NCI-H526 treated with DMSO at 0.1 percent for 48 hours (cell line): Measurements from ENCODE around the gene AFF3.
"Not testable (repeated sequence)": the region's sequence is repeated elsewhere in the genome, so short reads cannot be mapped to it uniquely, and the experiment has no call there.

Source experiments
- DNase-seq: peaks from one replicate; lab custom pipeline; 2025; lab: John Stamatoyannopoulos, UW

Gene AFF3, protein sequence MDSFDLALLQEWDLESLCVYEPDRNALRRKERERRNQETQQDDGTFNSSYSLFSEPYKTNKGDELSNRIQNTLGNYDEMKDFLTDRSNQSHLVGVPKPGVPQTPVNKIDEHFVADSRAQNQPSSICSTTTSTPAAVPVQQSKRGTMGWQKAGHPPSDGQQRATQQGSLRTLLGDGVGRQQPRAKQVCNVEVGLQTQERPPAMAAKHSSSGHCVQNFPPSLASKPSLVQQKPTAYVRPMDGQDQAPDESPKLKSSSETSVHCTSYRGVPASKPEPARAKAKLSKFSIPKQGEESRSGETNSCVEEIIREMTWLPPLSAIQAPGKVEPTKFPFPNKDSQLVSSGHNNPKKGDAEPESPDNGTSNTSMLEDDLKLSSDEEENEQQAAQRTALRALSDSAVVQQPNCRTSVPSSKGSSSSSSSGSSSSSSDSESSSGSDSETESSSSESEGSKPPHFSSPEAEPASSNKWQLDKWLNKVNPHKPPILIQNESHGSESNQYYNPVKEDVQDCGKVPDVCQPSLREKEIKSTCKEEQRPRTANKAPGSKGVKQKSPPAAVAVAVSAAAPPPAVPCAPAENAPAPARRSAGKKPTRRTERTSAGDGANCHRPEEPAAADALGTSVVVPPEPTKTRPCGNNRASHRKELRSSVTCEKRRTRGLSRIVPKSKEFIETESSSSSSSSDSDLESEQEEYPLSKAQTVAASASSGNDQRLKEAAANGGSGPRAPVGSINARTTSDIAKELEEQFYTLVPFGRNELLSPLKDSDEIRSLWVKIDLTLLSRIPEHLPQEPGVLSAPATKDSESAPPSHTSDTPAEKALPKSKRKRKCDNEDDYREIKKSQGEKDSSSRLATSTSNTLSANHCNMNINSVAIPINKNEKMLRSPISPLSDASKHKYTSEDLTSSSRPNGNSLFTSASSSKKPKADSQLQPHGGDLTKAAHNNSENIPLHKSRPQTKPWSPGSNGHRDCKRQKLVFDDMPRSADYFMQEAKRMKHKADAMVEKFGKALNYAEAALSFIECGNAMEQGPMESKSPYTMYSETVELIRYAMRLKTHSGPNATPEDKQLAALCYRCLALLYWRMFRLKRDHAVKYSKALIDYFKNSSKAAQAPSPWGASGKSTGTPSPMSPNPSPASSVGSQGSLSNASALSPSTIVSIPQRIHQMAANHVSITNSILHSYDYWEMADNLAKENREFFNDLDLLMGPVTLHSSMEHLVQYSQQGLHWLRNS (N-terminal part only)

DNA sequence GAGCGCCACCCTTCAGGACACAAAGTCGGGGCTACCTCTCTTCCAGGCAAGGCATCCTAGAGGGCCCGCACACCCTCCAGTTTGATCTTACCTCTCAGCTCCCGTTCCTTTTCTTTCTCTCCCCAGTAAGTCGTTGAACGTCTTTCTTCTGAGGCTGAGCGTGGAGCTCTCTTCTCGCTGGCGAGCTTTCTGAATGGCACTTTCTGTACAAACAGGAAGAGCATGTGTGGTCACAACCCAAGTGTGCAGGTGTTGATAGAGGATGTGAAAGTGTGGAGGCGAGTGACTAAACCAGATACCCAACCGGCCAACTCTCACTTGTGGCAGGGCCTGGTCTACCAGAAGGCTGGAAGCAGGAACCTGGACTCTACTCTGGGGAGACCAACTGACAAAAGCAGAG is at the start of gene AFF3:
Gene AFF3, minus strand, starts transcription at position 198 of the 400 bp plus-strand sequence. CDS start 38,136 bp downstream, outside the sequence.
- no peak for DNase-seq

DNA sequence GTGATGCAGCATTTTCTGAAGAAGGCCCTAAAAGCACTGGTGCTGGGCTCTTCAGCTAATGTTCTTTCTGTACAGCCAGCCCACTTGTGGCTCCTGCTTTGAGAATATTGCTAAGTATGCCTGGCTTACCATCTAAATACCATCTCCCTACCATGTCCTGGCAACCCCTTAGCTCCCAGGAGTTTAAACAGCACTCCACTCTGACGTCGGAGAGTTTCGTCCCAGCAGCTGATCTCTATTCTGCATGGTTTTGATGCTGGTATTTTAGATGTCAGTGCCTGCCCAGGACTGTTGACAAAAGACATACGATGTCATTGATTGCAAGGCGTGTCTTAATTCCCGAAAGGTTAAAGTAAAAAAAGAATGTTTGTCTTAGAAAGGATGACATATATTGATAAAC is 47.0 kb upstream of the AFF3 start:
- no peak for DNase-seq

DNA sequence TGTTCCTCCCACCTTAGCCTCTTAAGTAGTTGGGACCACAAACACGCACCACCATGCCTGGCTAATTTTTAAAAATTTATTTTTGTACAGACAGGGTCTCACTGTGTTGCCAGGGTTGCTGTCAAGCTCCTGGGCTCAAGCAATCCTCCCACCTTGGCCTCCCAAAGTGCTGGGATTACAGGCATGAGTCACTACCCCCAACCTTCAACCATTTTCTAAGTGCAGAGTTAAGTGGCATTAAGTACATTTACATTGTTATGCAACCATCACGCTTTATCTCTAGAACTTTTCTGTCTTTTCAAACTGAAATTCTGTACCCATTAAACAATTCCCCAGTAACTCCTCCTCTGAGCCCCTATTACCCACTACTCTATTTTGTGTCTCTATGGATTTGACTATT is 45.9 kb upstream of the AFF3 start:
- no peak for DNase-seq

DNA sequence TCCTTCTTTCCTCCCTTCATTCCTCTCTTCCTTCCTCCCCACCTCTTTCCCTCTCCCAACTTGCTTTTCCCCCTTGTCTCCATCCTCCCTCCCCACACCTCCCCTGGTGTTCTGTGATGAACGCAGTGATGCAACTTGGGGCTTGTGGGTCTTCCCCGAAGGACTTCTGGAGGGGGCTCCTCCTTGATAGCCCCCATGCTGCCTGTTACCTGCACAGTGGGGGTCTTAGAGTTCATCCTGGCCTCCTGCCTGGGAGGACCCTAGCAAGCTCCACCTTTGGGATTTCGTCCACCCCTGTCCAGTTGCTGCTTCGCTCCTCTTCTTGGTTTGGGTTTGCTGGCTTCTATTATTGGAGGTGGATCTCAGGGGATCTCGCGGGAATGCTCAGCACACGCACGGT is 43.7 kb upstream of the AFF3 start:
- DNase-seq = no peak

DNA sequence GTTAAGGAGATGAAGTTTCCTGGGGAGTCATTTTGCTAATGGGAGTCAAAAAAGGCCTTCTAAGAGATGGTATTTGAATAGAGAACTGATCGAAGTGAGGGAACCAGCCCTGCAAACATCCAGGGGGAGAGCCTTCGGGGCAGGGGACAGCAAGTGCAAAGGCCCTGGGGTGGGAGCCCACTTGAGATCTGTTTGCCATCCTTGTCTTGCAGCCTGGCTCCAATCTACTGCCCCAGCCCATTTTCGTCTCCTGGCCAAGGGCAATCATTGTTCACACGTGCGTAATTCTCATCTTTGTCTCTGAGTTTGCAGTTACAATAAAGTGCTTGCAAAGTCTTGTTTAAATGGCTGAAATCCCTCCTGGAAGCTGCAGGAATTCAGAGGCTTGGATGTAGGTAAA is 43.1 kb upstream of the AFF3 start:
- no peak for DNase-seq

DNA sequence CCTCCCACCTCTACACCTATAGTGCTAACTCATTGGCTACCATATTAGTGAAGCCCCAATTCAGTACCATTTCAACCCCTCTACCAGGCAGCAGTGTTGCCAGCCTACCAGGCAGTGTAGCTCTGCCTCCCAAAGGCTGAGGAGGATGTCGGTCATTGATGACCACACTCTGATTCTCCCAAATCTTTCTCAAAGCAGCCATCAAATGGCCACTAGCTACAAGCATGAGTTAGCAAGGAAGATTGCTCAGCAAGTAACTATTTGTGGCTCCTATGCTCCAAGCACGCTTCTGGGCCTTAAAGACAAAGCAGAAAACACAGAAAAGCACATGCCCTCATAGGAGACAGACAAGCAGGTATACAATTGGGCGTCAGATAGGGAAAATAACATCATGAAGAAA is 42.7 kb upstream of the AFF3 start:
- DNase-seq = no peak

DNA sequence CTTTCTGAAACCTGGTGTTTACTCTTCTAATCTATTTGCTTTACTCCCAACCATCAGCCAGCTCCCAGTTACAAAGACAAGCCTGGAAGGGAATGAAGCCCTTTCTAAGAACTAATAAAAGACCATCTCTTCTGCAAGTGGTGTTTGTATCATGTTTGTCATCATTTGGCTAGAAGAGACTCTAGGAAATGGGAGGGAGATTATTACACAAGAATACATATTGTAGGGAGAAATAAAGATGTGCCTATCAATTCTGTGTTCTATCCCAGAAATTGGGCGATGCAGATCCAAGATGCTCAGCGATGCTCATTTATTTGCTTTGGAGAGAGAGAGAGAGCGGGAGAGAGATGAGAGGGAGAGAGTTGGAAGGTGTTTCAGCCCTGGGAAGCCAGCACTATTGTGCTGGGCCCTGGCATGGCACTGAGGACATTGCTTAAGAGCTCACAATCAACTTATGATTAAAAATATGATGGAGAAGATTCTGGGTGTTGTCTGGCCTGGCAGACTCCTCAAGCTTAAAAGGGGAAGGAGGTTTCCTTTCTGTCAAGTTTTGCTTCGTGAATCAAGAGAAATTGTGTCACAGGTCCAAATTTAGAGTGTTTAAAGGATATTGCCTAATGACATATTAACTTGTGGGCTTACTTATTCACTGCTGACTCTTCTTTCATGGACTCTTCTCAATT is 41.8 kb upstream of the AFF3 start:
- no peak for DNase-seq

DNA sequence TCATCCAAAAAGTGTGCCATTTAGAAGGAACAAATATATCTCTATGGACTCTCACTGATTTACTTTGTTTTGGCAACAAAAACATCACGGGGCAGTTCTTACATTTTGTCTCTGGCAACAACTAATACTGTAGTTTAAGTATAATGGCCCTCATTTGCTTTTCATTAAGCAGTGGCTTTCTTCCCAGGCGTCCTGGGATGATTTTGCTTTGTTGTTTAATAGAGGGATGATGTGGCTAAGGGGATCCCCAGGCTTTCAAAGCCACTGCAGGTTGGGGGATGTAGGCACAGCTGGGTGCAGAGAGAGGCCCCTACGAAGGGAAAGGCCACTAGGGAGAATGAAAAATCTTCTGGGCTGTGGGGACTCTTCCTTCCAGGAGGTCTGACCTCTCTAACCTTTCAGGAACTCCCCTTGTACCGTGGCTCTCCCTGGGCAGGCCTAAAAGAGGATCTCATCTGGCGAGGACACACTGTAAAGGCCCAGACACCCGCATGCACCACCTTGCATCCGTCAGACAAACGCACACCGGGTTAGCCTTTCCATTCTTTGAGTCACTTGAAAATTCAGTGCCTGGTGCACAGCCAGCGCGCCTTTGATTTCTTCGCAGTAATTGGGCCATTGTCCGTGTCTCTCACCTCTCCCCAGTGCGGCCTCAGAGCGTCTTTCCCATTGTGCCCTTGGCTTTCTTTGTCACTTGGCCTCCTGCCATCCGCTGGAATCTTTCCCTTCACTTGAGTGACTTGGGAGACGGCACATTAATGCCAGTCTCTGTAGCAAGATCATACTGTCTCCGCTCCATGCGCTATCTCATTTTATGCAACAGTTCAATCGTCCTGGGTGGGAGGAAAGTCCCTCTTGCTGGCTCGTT is 40.3 kb upstream of the AFF3 start:
- no peak for DNase-seq

DNA sequence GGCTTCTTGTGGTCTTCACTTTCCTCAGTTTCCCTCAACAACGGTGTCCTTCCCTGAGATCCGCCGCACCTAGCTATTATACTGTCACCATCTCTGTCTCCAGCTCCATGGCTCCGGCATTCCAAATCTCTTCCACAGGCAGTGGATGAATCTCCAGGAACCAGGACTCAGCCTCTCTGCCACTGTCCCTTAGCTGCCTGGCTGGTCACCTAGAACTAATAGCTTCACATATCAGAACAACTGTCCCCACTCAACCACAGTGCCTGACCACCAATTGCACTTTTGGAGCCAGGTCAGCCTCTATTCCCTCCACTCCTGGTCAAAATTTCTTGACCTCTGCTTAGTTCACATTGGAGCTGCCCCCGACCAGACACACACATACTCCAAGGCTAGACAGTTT is 38.1 kb upstream of the AFF3 start:
- no peak for DNase-seq

DNA sequence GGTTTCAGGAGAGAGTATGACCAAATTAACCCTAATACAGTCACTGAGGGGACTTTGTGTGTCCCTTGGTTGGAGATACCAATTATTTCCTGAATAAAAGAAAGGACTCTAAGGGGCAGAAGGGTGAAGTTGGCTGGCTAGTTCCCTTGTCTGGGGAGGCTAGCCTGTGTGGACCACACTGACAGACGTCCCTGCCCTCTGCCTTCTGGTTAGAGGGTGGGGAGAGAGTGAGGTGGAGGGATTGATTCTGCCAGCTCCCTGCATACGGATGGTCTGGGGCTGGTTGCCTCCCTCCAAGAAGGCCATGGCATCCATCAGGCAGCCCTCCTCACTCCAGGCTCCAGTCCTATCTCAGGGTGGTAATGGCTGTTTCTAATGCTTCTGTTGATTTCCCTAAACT is 37.4 kb upstream of the AFF3 start:
- no peak for DNase-seq

DNA sequence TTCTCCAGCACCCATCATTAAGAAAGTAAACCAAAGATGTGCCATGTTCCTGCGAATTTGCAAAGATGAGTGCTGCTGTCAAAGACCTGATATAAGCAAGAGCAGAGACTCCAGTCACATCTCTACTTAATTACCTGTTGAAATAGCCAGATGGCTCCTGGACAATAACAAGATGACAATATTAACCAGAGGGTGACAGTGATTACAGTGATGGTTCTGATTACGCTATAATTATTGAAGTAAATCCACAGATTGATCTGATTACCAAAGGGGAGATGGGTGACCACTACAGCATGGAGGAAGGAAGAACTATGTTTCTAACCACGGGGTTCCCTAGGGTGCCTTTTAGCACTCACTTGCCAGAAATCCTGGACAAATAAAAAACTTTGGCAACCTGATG is 36.5 kb upstream of the AFF3 start:
- DNase-seq = no peak

DNA sequence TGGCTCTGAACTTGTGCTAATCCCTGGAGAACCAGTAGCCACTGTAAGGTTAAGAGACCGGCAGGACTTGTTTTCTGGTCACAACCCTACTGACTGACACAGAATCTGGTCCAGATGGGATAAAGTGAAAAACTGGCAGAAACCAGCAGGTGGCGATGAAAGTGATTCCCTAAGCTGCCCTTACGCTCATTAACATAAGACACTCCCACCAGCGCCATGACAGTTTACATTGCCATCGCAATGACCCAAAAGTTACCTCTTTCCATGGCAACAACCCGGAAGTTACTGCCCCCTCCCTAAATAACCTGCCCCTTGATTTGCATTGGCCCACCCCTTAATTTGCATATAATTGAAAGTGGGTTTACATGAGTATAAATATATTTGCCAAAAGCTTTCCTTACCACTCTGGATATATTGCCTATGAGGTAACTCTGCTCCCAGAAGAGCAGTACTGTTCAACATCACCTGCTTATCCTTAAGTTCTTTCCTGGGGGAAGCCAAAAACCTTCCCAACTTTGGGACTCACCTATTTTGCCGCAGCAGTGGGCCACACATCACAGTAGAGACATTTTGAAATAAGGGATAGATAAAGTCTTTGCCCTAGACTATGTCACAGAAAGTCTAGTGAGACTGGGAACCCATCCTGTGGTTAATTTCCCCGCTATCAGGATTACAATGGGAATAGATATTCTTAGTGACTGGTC is 35.8 kb upstream of the AFF3 start:
- DNase-seq = peak; percentile 13

DNA sequence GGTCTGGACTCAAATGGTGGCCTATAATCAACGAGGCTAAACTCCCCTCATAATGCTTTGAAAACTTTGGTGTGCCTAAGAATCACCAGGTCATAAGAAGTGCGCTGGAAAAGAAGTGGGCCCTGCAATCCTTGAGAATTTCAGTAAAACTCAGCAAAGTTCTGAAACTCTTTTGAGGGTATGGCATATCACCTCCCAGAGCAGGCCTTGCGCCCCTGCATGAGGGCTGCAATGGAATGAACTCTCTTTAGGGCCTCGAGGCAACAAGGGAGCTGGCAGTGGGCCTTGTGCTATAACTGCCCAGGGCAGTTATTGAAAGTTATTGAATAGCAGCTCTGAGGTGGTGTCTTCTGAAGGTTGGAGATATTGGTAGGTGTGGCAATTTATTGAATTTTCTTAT is 34.5 kb upstream of the AFF3 start:
- DNase-seq = no peak

DNA sequence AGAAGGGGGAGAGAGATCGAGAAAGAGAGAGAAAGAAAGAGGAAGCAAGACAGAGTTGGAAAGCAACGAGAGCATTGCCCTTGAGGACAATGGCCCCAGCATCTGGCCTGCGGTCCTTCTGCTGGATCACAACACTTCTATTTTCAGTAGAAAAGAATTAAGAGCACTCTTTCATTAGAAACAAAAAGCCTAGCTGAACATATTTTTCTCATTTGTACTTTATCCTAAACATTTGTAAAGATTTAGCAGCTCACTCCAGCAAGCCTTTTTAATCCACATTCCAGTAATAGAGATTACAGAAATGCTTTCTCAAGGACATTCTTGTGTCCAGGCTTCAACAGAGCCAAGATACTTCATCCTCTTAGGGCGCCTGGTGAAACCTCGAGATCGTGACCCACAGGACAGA is 31.6 kb upstream of the AFF3 start:
- no peak for DNase-seq

DNA sequence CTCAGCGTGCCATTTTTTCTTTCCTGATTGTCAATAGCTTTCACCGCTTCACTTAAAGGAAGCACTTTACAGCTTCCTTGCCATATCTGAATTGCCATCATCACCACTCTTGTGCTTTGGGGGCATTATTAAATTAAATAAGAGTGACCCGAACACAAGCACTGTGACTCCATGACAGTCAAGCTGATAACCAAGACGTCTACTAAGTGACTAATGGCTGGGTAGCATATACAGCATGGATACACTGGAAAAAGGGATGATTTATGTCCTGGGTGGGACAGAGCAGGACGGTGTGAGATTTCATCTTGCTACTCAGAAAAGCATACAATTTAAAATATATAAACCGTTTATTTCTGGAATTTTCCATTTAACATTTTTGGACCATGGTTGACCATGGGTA is 24.3 kb upstream of the AFF3 start:
- no peak for DNase-seq

DNA sequence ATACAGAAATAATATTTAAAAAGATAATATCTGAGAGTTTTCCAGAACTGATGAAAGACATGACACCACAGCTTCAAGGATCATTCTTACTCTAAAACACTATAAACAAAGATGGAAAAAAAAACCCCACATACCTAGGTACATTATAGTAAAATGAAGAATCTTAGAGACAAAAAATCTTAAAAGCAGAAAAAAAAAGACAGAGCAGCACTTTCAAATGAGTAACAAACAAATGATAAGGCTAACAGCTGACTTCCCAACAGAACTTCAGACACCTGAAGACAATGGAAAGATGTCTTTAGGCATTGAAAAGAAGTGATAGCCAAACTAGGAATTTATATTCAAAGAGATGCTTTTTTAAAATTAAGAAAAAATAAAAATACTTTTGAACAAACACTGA is 21.2 kb upstream of the AFF3 start:
- no peak for DNase-seq

DNA sequence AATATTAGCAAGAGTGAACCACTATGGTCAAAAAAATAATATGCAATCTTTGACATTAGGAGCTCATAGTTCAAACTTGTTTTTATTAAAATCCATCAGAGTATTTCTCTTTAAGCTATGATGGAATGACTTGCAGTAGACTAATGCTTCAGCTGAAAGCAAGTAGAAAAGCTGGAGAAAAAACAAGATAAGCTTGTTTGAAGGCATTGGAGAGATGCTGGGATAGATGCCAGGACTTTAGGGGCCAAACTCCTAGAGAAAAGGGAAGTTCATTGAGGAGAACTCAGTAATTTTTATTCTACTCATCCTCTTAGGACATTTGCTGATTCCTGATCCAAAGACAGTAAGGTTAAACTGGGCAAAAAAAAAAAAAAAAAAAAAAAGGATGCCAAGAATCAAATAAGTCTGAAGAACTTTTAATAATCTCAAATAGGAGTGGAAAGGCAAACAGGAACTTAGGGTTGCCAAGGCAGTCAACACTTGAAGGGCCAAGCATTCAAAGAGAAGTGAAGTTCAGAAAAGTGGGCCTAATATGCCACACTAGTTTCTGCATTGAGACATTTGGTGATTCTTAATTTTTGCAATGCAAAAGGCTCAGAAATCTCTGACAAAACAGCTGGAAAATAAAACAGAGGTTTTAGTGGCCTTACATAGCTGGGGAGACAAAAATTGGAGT is 19.7 kb upstream of the AFF3 start:
- no peak for DNase-seq

DNA sequence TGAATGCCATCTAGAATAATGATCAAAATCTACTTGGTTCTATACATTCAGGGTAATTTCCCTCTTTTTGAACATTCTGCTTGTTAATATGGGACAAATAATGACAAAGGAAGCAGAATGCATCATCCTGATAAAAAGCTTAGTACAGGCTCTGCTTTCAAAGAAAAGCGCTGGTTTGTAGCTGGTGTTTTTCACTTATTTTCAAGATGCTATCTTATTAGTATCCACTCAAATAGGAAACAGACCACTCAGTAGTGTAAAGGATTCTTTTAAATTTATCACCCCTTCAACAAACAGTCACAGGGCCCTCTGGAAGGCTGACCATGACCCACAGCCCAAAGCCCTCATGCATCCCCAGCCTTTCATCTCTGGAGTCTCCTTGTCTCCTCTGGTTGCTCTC is 18.0 kb upstream of the AFF3 start:
- no peak for DNase-seq

DNA sequence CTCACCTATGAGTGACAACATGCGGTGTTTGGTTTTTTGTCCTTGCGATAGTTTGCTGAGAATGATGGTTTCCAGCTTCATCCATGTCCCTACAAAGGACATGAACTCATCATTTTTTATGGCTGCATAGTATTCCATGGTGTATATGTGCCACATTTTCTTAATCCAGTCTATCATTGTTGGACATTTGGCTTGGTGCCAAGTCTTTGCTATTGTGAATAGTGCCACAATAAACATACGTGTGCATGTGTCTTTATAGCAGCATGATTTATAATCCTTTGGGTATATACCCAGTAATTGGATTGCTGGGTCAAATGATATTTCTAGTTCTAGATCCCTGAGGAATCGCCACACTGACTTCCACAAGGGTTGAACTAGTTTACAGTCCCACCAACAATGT is 9.4 kb upstream of the AFF3 start:
- not testable (repeated sequence) for DNase-seq

DNA sequence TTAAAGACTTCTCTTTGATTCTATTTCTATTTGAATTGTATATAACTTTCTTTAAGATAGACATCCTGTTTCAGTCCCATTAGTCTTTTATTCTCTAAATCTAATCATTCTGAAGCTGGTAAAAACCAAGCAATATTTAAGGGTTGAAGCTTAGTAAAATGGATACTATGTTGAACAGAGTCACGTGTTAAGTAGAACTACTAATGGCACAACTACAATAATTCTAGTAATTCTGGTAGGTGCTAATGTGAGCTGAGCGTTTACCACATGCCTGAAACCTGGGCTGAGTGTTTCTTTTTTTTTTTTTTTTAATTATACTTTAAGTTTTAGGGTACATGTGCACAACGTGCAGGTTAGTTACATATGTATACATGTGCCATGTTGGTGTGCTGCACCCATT is 8.9 kb upstream of the AFF3 start:
- DNase-seq = no peak
